Heart right ventricle (tissue), 16 donors: ENCODE results near the gene RAB3B. TPM values are rescaled to one million over a fixed set of nuclear protein-coding genes. Genes with fewer than 3 reads are reported as not detected.
"Not testable (repeated sequence)": the region's sequence is repeated elsewhere in the genome, so short reads cannot be mapped to it uniquely, and the experiment has no call there.

Source experiments
- ATAC-seq, 8 donors: fragments of 200-7000 bp; cut with Tn5 transposase; one replicate each; pipeline ENCODE4 v1.9.1; 2020; ENCODE audit warnings: mild to moderate bottlenecking in 8 of 8, moderate library complexity in 8 of 8, moderate number of reproducible peaks in 1 of 8
- DNase-seq, 2 donors: peaks; one replicate each; pipeline ENCODE4 v3.0.0-alpha.2; 2020
- H3K27ac ChIP-seq, 10 donors: fragments of 200-600 bp; sonication (generic) in 2 of 10; one replicate each; pipeline versions ENCODE4 v1.5.0 to v1.8.0; 2020 to 2022; ENCODE audit warnings: mild to moderate bottlenecking in 3 of 10
- H3K27me3 ChIP-seq, 7 donors: fragments of 200-600 bp; one replicate each; pipeline ENCODE4 v1.8.0; 2021 to 2022; ENCODE audit warnings: mild to moderate bottlenecking in 2 of 7
- H3K36me3 ChIP-seq, 9 donors: fragments of 200-600 bp; sonication (generic) in 1 of 9; one replicate each; pipeline versions ENCODE4 v1.5.0 to v1.8.0; 2020 to 2022; ENCODE audit warnings: mild to moderate bottlenecking in 2 of 9
- H3K4me1 ChIP-seq, 9 donors: fragments of 200-600 bp; sonication (generic) in 1 of 9; one replicate each; pipeline versions ENCODE4 v1.5.0 to v1.8.0; 2020 to 2022; ENCODE audit warnings: mild to moderate bottlenecking in 4 of 9
- H3K4me3 ChIP-seq, 10 donors: fragments of 200-600 bp; sonication (generic) in 2 of 10; one replicate each; pipeline versions ENCODE4 v1.5.0 to v1.8.0; 2020 to 2022; ENCODE audit warnings: mild to moderate bottlenecking in 7 of 10, moderate library complexity in 2 of 10
- H3K9me3 ChIP-seq, 11 donors: fragments of 200-600 bp in 10 of 11; sonication (generic) in 2 of 11; one replicate each; pipeline versions ENCODE4 v1.5.0 to v1.8.0; 2013 to 2022; ENCODE audit warnings: mild to moderate bottlenecking in 2 of 11, control low read depth in 1 of 11, moderate library complexity in 1 of 11
- CTCF ChIP-seq, 9 donors: fragments of 200-600 bp; sonication (generic) in 2 of 9; IDR thresholded peaks; one replicate each; pipeline versions ENCODE4 v1.5.0 to v1.8.0; 2021 to 2022; ENCODE audit warnings: antibody characterized with exemption in 9 of 9, mild to moderate bottlenecking in 5 of 9, moderate library complexity in 1 of 9
- WGBS, 2 donors: extraction: QIAGEN DNeasy Blood & Tissue Kit; methylation state at CpG; one replicate each; pipeline ENCODE4 v1.1.7; 2013; ENCODE audit warnings: inconsistent platforms in 1 of 2; 5-methylcytosine and 5-hydroxymethylcytosine counted together
- intact Hi-C, 10 donors: fragments of 100-400 bp; cut with DNase I; formaldehyde crosslinking; loops; one replicate each; pipeline versions ENCODE4 v1.11.1 to v1.14.2; 2022
- polyA plus RNA-seq, 2 donors: library from polyadenylated mRNA; stranded (reverse); fragments of 200-250 nt; gene quantifications; one replicate each; pipeline ENCODE4 v1.2.3, GENCODE V29; 2013
- total RNA-seq, 10 donors: library from RNA; stranded (reverse); fragmentation: NEBNext Ultra II Directional in 3 of 10; extraction: Animal tissue kit (Norgen Biotek cat#: 25700) in 3 of 10; gene quantifications; one replicate each; pipeline versions ENCODE4 v1.2.1 to v1.2.4, GENCODE V29; 2021 to 2023
- donor health status: Arrhythmogenic right ventricular cardiomyopathy.
- donor health status: ischemic (EF 13 %, LVEDD 7.1; RV severe dilation, severe dysfunction).
- donor health status: healthy with polysubstance abuse.
- donor health status: DM: no; HTN: yes; CAD: no.
- donor health status: DM: no; HTN: no; CAD: no.
- donor health status: ischemic (EF 25% LVEDD 6.9; RV normal size, moderate dysfunction).
- donor health status: ischemic (EF 25% LVEDD 5.7; RV mildly dilated, moderate dysfunction).
- donor health status: healthy.
- donor health status: DM: yes; HTN: yes; CAD: no.
- donor health status: Ischemic cardiomyopathy.
- donor health status: ischemic (EF 35%, LVEDD 5.7; RV mildly dilated, moderate dysfunction).
- donor health status: nonischemic (EF 11% LVEDD 7.7; RV severe dilation, severe dysfunction).
- donor health status: DM: yes; HTN: yes; CAD: no.
- donor health status: PGD.
- donor health status: ischemic (EF 29% LVEDD 5.4; RV normal size, mild dysfunction).
- donor health status: nonischemic (EF 23%, LVEDD 6.1; RV moderate dilation, normal function).

Gene RAB3B
- total and polyA plus RNA-seq, 12 donors: 0.01 to 0.02 TPM; not detected in 10

GRCh38 chr1:51968632-51969031, 21.9 kb downstream of the RAB3B start:
- H3K27ac ChIP-seq: no peak overlapping the region
- peaks cover 0 to 8% (median 0%) of the 10 kb centered on the region in 11 donors for H3K9me3 ChIP-seq
- TF ChIP-seq CTCF (IDR thresholded peaks at IDR 0.05): no peak
- no peak overlapping the region for H3K4me3 ChIP-seq
- intact Hi-C loops: no loop called here
- no peaks in the 10 kb centered on the region for H3K4me1 ChIP-seq
- H3K36me3 ChIP-seq: no peaks in the 10 kb centered on the region
- peaks cover 0 to 41% (median 20%) of the 10 kb centered on the region in 7 donors for H3K27me3 ChIP-seq
- DNase-seq (no peak), ATAC-seq (no peak)
- 78 to 81% methylated on average over 1 of the region's 1 CpG for WGBS, 2 donors

- H3K36me3 ChIP-seq, intact Hi-C loops, H3K9me3 ChIP-seq, H3K27ac ChIP-seq, ATAC-seq, DNase-seq, H3K4me1 ChIP-seq, H3K4me3 ChIP-seq: not testable (repeated sequence)
- H3K27me3 ChIP-seq: peaks cover 0 to 49% (median 21%) of the 10 kb centered on the region in 7 donors
- 91 to 100% methylated on average over 1 of the region's 1 CpG for WGBS, 2 donors
Observed at GRCh38 chr1:51967213-51967791, 23.2 kb downstream of the RAB3B start.

GRCh38 chr1:51966559-51966958, 23.9 kb downstream of the RAB3B start:
- Histone ChIP-seq H3K4me3 (no peak overlapping the region), H3K36me3 (no peaks in the 10 kb centered on the region), H3K9me3 (peaks cover 0 to 8% (median 0%) of the 10 kb centered on the region in 11 donors), H3K27me3 (peaks cover 0 to 57% (median 28%) of the 10 kb centered on the region in 7 donors), H3K4me1 (no peaks in the 10 kb centered on the region), H3K27ac (no peak overlapping the region)
- ATAC-seq (no peak), DNase-seq (no peak)
- intact Hi-C loops: no loop called here
- WGBS, 2 donors: 53 to 55% methylated on average over 2 of the region's 2 CpGs
- no peak for TF ChIP-seq CTCF (IDR thresholded peaks at IDR 0.05)

- DNase-seq: no peak
- H3K27me3 ChIP-seq: peaks cover 0 to 70% (median 37%) of the 10 kb centered on the region in 7 donors
- H3K27ac ChIP-seq: no peak overlapping the region
- H3K4me3 ChIP-seq: no peak overlapping the region
- H3K36me3 ChIP-seq: no peaks in the 10 kb centered on the region
- no peaks in the 10 kb centered on the region for H3K4me1 ChIP-seq
- peaks cover 0 to 8% (median 0%) of the 10 kb centered on the region in 11 donors for H3K9me3 ChIP-seq
- no peak for ATAC-seq
- intact Hi-C loops: no loop called here
- WGBS, 2 donors: 84 to 89% methylated on average over 4 of the region's 4 CpGs
- TF ChIP-seq CTCF (IDR thresholded peaks at IDR 0.05): no peak
Observed at GRCh38 chr1:51964309-51964696, 26.2 kb downstream of the RAB3B start.

- DNase-seq: no peak
- TF ChIP-seq CTCF (IDR thresholded peaks at IDR 0.05): no peak
- intact Hi-C loops: no loop called here
- WGBS, 2 donors: 54 to 55% methylated on average over 4 of the region's 4 CpGs
- no peak for ATAC-seq
- Histone ChIP-seq H3K27ac (no peak overlapping the region), H3K36me3 (no peaks in the 10 kb centered on the region), H3K4me3 (no peak overlapping the region), H3K4me1 (no peaks in the 10 kb centered on the region), H3K27me3 (peaks cover 0 to 75% (median 42%) of the 10 kb centered on the region in 7 donors), H3K9me3 (peaks cover 0 to 8% (median 0%) of the 10 kb centered on the region in 11 donors)
Observed at GRCh38 chr1:51963592-51964308, 26.8 kb downstream of the RAB3B start.
